C4-2B (cell line): Measurements from ENCODE around the gene HRCT1.

ENCODE experiments used
- CTCF ChIP-seq: fragments of 450-650 bp; conservative IDR thresholded peaks from 2 replicates; pipeline ENCODE4 v1.5.1; 2017; ENCODE audit warnings: mild to moderate bottlenecking
- ZFX ChIP-seq: fragments of 450-650 bp; IDR thresholded peaks from 2 replicates; pipeline ENCODE4 v1.6.1; 2017

GRCh38 chr9:35938474-35939356 is 32.7 kb downstream of the HRCT1 start:
- no peak for TF ChIP-seq ZFX
- TF ChIP-seq CTCF = no peak
